GM23338 (cell line): Measurements from ENCODE around the gene SLC15A1. TPM values are rescaled to one million over a fixed set of nuclear protein-coding genes. Genes with fewer than 3 reads are reported as not detected.

Experiments used
- ATAC-seq: fragments of 200-7000 bp; cut with Tn5 transposase; 3 replicates; pipeline ENCODE4 v1.9.1; 2020
- DNase-seq: peaks from one replicate; pipeline ENCODE4 v3.0.0-alpha.2; 2015; ENCODE audit warnings: low spot score
- H2AFZ ChIP-seq: fragments of 200-600 bp; sonication (generic); 2 replicates; pipeline ENCODE4 v1.8.0; 2016; ENCODE audit warnings: antibody characterized with exemption, mild to moderate bottlenecking, moderate library complexity
- H3F3A ChIP-seq: fragments of 200-600 bp; sonication (generic); replicated peaks from 2 replicates; pipeline ENCODE4 v1.8.0; 2017; ENCODE audit warnings: antibody characterized with exemption, mixed run types, low read depth
- H3K27ac ChIP-seq: fragments of 200-600 bp; sonication (generic); 2 replicates; pipeline ENCODE4 v1.6.1; 2016; ENCODE audit warnings: low read depth
- H3K27me3 ChIP-seq: fragments of 200-600 bp; sonication (generic); 2 replicates; pipeline ENCODE4 v1.8.0; 2016; ENCODE audit warnings: mild to moderate bottlenecking, mixed run types, moderate library complexity; ENCODE audit not compliant: insufficient read depth
- H3K36me3 ChIP-seq: fragments of 200-600 bp; sonication (generic); 2 replicates; pipeline ENCODE4 v1.8.0; 2016; ENCODE audit warnings: mild to moderate bottlenecking; ENCODE audit not compliant: insufficient read depth
- H3K4me1 ChIP-seq: fragments of 200-600 bp; sonication (generic); 2 replicates; pipeline ENCODE4 v1.8.0; 2016; ENCODE audit warnings: mild to moderate bottlenecking, moderate library complexity; ENCODE audit not compliant: insufficient read depth
- H3K4me2 ChIP-seq: fragments of 200-600 bp; sonication (generic); 2 replicates; pipeline ENCODE4 v1.7.1; 2017; ENCODE audit warnings: mixed run types
- H3K4me3 ChIP-seq: fragments of 200-600 bp; sonication (generic); 2 replicates; pipeline ENCODE4 v1.6.1; 2016; ENCODE audit warnings: mixed run types
- H3K79me2 ChIP-seq: fragments of 200-600 bp; sonication (generic); replicated peaks from 2 replicates; pipeline ENCODE4 v1.8.0; 2017; ENCODE audit warnings: mild to moderate bottlenecking; ENCODE audit not compliant: insufficient read depth
- H3K9me2 ChIP-seq: fragments of 200-600 bp; sonication (generic); 2 replicates; pipeline ENCODE4 v1.8.0; 2017; ENCODE audit not compliant: insufficient read depth
- H4K20me1 ChIP-seq: fragments of 200-600 bp; sonication (generic); replicated peaks from 2 replicates; pipeline ENCODE4 v1.8.0; 2017; ENCODE audit warnings: mild to moderate bottlenecking; ENCODE audit not compliant: insufficient read depth
- H3K27ac Mint-ChIP-seq: 2 replicates; pipeline ENCODE4 v1.8.0; 2020; ENCODE audit warnings: inconsistent platforms, mild to moderate bottlenecking, moderate library complexity, mixed read lengths
- H3K27me3 Mint-ChIP-seq: 3 replicates; pipeline ENCODE4 v1.8.0; 2022; ENCODE audit warnings: low read depth, mild to moderate bottlenecking, moderate library complexity, mixed read lengths, inconsistent platforms; ENCODE audit not compliant: insufficient read depth, poor library complexity
- H3K36me3 Mint-ChIP-seq: 3 replicates; pipeline ENCODE4 v1.8.0; 2021; ENCODE audit warnings: low read depth, mild to moderate bottlenecking, inconsistent platforms, moderate library complexity, mixed read lengths
- H3K4me1 Mint-ChIP-seq: 3 replicates; pipeline ENCODE4 v1.8.0; 2020; ENCODE audit warnings: mild to moderate bottlenecking, inconsistent platforms, mixed read lengths
- H3K4me3 Mint-ChIP-seq: 3 replicates; pipeline ENCODE4 v1.8.0; 2021; ENCODE audit warnings: moderate library complexity, mild to moderate bottlenecking, inconsistent platforms, mixed read lengths
- H3K9me3 Mint-ChIP-seq: 3 replicates; pipeline ENCODE4 v1.8.0; 2020; ENCODE audit warnings: moderate library complexity, mild to moderate bottlenecking, inconsistent platforms, mixed read lengths
- CREB1 ChIP-seq: fragments of 250-450 bp; sonication (Bioruptor Pico); IDR thresholded peaks from 2 replicates; pipeline ENCODE4 v1.5.0; 2020; ENCODE audit warnings: low read depth, mild to moderate bottlenecking, moderate library complexity
- CTCF ChIP-seq, 2 experiments: fragments of 200-600 bp in 1 of 2; sonication (generic) in 1 of 2; conservative IDR thresholded peaks; 2 replicates each; pipeline versions ENCODE4 v1.5.1 to v1.6.1; 2016 to 2017; ENCODE audit warnings: antibody characterized with exemption in 2 of 2, low read depth in 2 of 2, mild to moderate bottlenecking in 2 of 2, moderate library complexity in 1 of 2
- ETS1 ChIP-seq: IDR thresholded peaks from 2 replicates; pipeline ENCODE4 v1.6.1; 2016; ENCODE audit warnings: antibody characterized with exemption
- EZH2 ChIP-seq: fragments of 200-600 bp; sonication (generic); IDR thresholded peaks from one replicate; pipeline ENCODE4 v1.8.0; 2017; ENCODE audit warnings: antibody characterized with exemption, mild to moderate bottlenecking, low read depth; ENCODE audit not compliant: unreplicated experiment
- EZH2phosphoT487 ChIP-seq: fragments of 200-600 bp; sonication (generic); IDR thresholded peaks from one replicate; pipeline ENCODE4 v1.8.1; 2018; ENCODE audit warnings: antibody characterized with exemption; ENCODE audit not compliant: unreplicated experiment
- NANOG ChIP-seq: IDR thresholded peaks from 2 replicates; pipeline ENCODE4 v1.6.1; 2016; ENCODE audit warnings: antibody characterized with exemption, borderline replicate concordance
- REST ChIP-seq: IDR thresholded peaks from one replicate; pipeline ENCODE4 v1.6.1; 2018; ENCODE audit warnings: antibody characterized with exemption; ENCODE audit not compliant: unreplicated experiment
- STAT1 ChIP-seq: IDR thresholded peaks from one replicate; pipeline ENCODE4 v1.6.1; 2016; ENCODE audit warnings: antibody characterized with exemption; ENCODE audit not compliant: unreplicated experiment
- ZNF114 ChIP-seq: fragments of 250-450 bp; sonication (Bioruptor Pico); IDR thresholded peaks from 2 replicates; pipeline ENCODE4 v1.5.0; 2020; ENCODE audit warnings: mild to moderate bottlenecking, moderate library complexity
- ZNF331 ChIP-seq: fragments of 250-450 bp; sonication (Bioruptor Pico); IDR thresholded peaks from 2 replicates; pipeline ENCODE4 v1.5.0; 2020; ENCODE audit warnings: low read depth, mild to moderate bottlenecking, moderate library complexity
- ZNF462 ChIP-seq: fragments of 250-450 bp; sonication (Bioruptor Pico); IDR thresholded peaks from 2 replicates; pipeline ENCODE4 v1.5.0; 2020; ENCODE audit warnings: mild to moderate bottlenecking, moderate library complexity
- polyA plus RNA-seq: library from polyadenylated mRNA; unstranded; fragments of >200 nt; fragmentation: Nextera tagmentation; extraction: Ambion mirVana; gene quantifications from 2 replicates; pipeline ENCODE4 v1.2.1, GENCODE V29; 2016
- total RNA-seq: library from RNA; depleted of rRNA; stranded (reverse); fragments of >200 nt; shearing (Covaris generic); gene quantifications from 2 replicates; pipeline ENCODE4 v1.2.3, GENCODE V29; 2014

Gene SLC15A1
- total and polyA plus RNA-seq, 2 experiments from 2014 or later, result 1.6 to 3.0 TPM

GRCh38 chr13:98738993-98739392 lies 13.5 kb downstream of the SLC15A1 start:
- no peak overlapping the region for H3K27ac Mint-ChIP-seq
- H4K20me1 ChIP-seq, result no peaks in the 10 kb centered on the region
- no peak for ATAC-seq
- H3K36me3 Mint-ChIP-seq, result peaks cover 28% of the 10 kb centered on the region
- no peak overlapping the region for H3K4me3 ChIP-seq
- H2AFZ ChIP-seq, result no peak overlapping the region
- H3K36me3 ChIP-seq, result peaks cover 8% of the 10 kb centered on the region; the same call in 1 of the 2 replicates
- no peaks in the 10 kb centered on the region for H3K79me2 ChIP-seq
- H3K4me2 ChIP-seq, result no peak overlapping the region
- peaks cover 55% of the 10 kb centered on the region for H3K9me3 Mint-ChIP-seq
- TF ChIP-seq EZH2phosphoT487 (no peak), CREB1 (CRISPR knock-in tag) (no peak), CTCF (conservative IDR thresholded peaks at IDR 0.05; ENCODE audit: low read depth in 2 of 2) (no peak), ZNF331 (no peak), NANOG (no peak), ZNF114 (CRISPR knock-in tag) (no peak), REST (no peak), STAT1 (no peak), ZNF462 (CRISPR knock-in tag) (no peak), ETS1 (no peak), EZH2 (no peak)
- DNase-seq, result no peak
- no peak overlapping the region for H3K27ac ChIP-seq
- H3F3A ChIP-seq, result no peaks in the 10 kb centered on the region
- no peak overlapping the region for H3K4me3 Mint-ChIP-seq
- H3K4me1 ChIP-seq, result no peaks in the 10 kb centered on the region
- H3K27me3 Mint-ChIP-seq, result peaks cover 5% of the 10 kb centered on the region
- H3K27me3 ChIP-seq, result no peaks in the 10 kb centered on the region
- no peaks in the 10 kb centered on the region for H3K9me2 ChIP-seq
- no peaks in the 10 kb centered on the region for H3K4me1 Mint-ChIP-seq
